ENCODE results near the gene SPEF2. TPM values are rescaled to one million over a fixed set of nuclear protein-coding genes. Genes with fewer than 3 reads are reported as not detected.

The SPEF2 gene
- total and polyA plus RNA-seq, 10 of the 15 experiments (the other 5 are each of a cell fraction or from before 2014, with no cell fraction given): 0.03 to 2.0 (median 0.07) TPM; not detected in 3

- 41% methylated on average over 6 of the region's 6 CpGs for WGBS (ENCODE audit: insufficient coverage, insufficient replicate concordance, low lambda C conversion rate, missing lambda C conversion rate)
- Histone ChIP-seq H3K9ac (ENCODE audit: control insufficient read depth, insufficient read depth, low read length) (no peak overlapping the region), H3K4me2 (ENCODE audit: control insufficient read depth, insufficient read depth) (no peak overlapping the region), H2AFZ (ENCODE audit: control insufficient read depth, low read depth, low read length) (no peak overlapping the region), H3K9me3 (replicated peaks; ENCODE audit: control insufficient read depth, insufficient read depth, low read length) (no peaks in the 10 kb centered on the region), H3K36me3 (ENCODE audit: control insufficient read depth in 2 of 2, insufficient read depth in 2 of 2, low read length in 1 of 2) (no peaks in the 10 kb centered on the region), H3K27ac (ENCODE audit: control insufficient read depth, insufficient read depth) (no peak overlapping the region), H3K4me3 (no peak overlapping the region), H3K4me1 (ENCODE audit: control insufficient read depth, insufficient read depth, low read length) (no peaks in the 10 kb centered on the region), H3K79me2 (ENCODE audit: control insufficient read depth, insufficient read depth, low read length) (no peaks in the 10 kb centered on the region), H3K27me3 (replicated peaks in 1 of 2; ENCODE audit: control insufficient read depth in 2 of 2, insufficient read depth in 2 of 2, low read length in 1 of 2) (peaks cover 0 to 4% of the 10 kb centered on the region in 2 experiments; a peak in 2 of 4 replicates), H4K20me1 (ENCODE audit: control insufficient read depth, insufficient read depth) (no peaks in the 10 kb centered on the region)
- FAIRE-seq (no peak), ATAC-seq (no peak), DNase-seq (ENCODE audit: low read depth, low spot score) (no peak)
- TF ChIP-seq ESRRA (IDR thresholded peaks at IDR 0.05; ENCODE audit: low read length): no peak
- no peak for TF ChIP-seq E4F1 (IDR thresholded peaks at IDR 0.05; ENCODE audit: borderline replicate concordance, partially characterized antibody)
- no peak for TF ChIP-seq USF2 (IDR thresholded peaks at IDR 0.05; ENCODE audit: borderline replicate concordance, low read depth, low read length)
- no peak for TF ChIP-seq NBN (IDR thresholded peaks at IDR 0.05)
- TF ChIP-seq SPI1 (IDR thresholded peaks at IDR 0.05; ENCODE audit: borderline replicate concordance, insufficient read depth, low read depth, low read length): no peak
- TF ChIP-seq EGR1 (IDR thresholded peaks at IDR 0.05; ENCODE audit: borderline replicate concordance in 1 of 2, low read depth in 2 of 2, low read length in 2 of 2): no peak
- TF ChIP-seq SUZ12 (IDR thresholded peaks at IDR 0.05; ENCODE audit: unreplicated experiment): no peak
- TF ChIP-seq ZBTB40 (IDR thresholded peaks at IDR 0.05; ENCODE audit: borderline replicate concordance): no peak
- TF ChIP-seq MEF2B (IDR thresholded peaks at IDR 0.05; ENCODE audit: partially characterized antibody, poor library complexity, severe bottlenecking): no peak
- no peak for TF ChIP-seq SRF (IDR thresholded peaks at IDR 0.05; ENCODE audit: low read depth in 2 of 2, low read length in 2 of 2)
- TF ChIP-seq TAF1 (IDR thresholded peaks at IDR 0.05; ENCODE audit: borderline replicate concordance, low read depth, low read length): no peak
- TF ChIP-seq PML (IDR thresholded peaks at IDR 0.05; ENCODE audit: low read length): no peak
- no peak for TF ChIP-seq ELK1 (IDR thresholded peaks at IDR 0.05; ENCODE audit: low read depth, low read length)
- no peak for TF ChIP-seq SUPT20H (IDR thresholded peaks at IDR 0.05; ENCODE audit: borderline replicate concordance, control insufficient read depth, low read depth, low read length)
- ChIA-PET RAD21 (ENCODE audit: unreplicated experiment) (interaction anchor here (1.4 kb wide), 1 partner anchor 156 kb away, joined by 5 read pairs; no protein-coding TSS in a partner anchor), CTCF (interaction anchor here (1.0 to 1.5 kb wide), 3 partner anchors 9 to 154 kb away, joined by 3 to 10 read pairs (median 3); no protein-coding TSS in a partner anchor), SMC1A (ENCODE audit: uncharacterized antibody, unreplicated experiment) (no interaction called here), POLR2A (no interaction called here)
- in situ Hi-C loops (cut with MboI): no loop called here
- BruUV-seq (replicated peaks): no TSS peak
- intact Hi-C loops (cut with micrococcal nuclease; ENCODE audit: unreplicated experiment): no loop called here
Measured at GRCh38 chr5:35771300-35771699, 153.6 kb downstream of the SPEF2 start.
